Measurements from ENCODE around the gene TESK2.
"Not testable (repeated sequence)": the region's sequence is repeated elsewhere in the genome, so short reads cannot be mapped to it uniquely, and the experiment has no call there.

TESK2 gene

DNA sequence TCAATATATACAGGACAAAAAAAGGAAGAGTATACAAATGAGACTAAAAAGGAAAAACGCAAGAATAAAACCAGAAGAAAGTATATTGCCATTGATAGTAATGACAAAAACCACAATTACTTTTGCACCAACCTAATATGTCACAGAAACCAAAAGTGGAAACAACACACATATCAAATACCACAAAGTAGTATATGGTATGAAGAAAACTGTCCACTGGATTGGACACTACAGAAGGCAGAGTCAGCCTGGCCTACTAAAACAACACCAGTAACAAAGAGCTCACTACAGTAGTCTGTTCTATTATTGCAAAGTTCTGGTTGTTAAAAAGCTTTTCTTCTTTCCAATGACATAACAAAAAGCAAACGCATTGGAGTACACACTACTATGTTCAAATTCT is 17.7 kb downstream of the TESK2 start:
- DNase-seq, result no peak

DNA sequence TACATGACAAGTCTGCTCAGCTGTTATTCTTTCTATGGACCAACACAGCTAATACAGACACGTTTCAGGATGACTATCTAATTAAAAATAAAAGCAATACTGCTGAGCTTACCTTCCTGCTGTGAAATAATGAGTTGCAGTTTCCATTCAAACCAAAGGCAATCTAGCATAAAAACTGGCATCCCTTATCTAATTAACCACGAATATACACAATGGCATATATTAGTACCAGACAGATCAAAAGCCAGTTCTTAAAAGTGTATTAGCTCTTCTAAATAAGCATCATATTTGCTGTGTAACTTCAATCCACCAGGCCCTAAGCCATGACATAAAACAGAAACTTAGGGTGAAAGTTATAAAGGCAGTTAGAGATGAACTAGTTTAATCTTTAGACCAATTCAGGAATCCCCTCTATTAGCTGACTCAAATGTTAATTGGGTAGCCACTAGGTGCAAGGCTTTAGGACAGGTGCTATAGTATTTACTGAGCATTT is 20.6 kb downstream of the TESK2 start:
- no peak for DNase-seq

DNA sequence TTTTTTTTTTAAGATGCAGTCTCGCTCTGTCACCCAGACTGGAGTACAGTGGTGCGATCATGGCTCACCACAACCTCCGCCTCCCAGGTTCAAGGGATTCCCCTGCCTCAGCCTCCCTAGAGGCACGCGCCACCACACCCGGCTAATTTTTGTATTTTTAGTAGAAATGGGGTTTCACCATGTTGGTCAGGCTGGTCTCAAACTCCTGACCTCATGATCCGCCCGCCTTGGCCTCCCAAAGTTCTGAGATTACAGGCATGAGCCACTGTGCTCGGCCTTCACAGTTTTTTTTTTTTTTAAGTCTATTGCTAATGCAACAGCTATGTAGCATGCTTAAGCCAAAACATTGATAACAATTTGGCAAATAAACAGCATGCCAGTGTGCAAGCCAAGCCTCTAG is 23.6 kb downstream of the TESK2 start:
- not testable (repeated sequence) for DNase-seq

DNA sequence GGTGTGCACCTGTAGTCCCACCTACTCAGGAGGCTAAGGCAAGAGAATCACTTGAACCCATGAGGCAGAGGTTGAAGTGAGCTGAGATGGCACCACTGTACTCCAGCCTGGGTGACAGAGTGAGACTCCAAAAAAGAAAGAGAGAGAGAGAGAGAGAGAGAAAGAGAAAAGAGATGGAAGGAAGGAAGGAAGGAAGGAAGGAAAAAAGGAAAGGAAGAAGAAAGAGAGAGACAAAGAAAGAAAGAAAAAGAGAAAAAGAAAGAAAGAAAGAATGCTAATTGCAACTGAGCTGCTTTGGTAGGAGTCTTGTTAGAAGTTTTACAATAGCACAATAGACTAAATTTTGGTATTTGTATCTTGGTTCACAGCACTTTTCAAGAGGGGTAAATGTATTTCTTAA is 25.7 kb downstream of the TESK2 start:
- DNase-seq, result no peak

DNA sequence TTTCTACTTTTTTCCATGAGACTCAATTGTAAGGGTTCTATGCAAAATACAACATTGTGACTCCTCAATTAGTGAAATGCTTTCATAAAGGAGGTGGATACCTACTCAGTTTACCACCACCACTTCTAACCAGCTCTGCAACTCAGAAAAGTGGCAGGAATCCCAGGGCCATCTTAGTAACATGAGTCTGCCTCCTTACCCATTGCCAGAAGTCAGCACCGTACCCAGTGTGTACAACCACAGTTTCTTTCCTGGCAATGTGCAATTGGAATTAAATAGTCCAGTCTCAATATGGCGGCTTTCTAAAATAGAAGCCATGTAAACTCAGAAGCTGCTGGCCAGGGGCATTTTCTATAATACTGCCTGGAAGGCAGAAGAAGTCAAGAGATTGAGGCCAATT is 32.1 kb downstream of the TESK2 start:
- no peak for DNase-seq

DNA sequence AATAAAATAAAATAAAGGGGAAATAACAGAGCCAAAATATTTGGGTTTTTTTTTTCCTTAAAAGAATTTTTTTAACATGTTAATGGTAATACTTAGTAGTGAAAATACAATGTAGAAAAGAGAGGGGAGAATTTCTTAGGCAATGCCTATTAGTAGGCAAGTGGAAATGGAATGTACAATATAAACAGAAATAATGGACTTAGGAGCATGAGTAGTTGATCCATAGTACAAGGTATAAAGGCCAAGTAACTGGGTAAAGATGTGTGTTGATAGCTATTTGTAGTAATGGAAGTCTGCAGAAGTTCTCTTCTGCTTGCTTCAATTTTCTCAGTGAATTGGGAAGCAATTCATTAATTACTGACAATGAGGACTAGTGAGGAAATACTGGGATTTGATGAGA is 34.4 kb downstream of the TESK2 start:
- DNase-seq, result no peak

DNA sequence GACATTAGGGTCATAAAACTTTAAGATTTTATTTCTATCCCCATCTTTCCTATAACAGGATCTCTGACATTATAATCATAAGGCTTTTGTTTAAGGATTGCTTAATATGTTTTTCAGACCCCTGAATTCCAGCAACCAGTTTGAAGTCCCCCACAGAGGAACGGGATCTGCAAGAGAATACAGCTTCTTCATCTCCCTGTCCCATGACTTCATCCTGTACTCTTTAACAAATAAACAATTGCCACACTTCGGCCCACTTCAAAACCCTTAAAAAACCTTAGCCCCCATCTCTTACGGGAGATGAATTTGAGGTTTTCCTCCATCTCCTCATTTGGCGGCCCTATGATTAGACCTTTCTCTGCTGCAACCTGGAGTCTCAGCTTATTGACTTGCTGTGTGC is 35.8 kb downstream of the TESK2 start:
- DNase-seq, result no peak

DNA sequence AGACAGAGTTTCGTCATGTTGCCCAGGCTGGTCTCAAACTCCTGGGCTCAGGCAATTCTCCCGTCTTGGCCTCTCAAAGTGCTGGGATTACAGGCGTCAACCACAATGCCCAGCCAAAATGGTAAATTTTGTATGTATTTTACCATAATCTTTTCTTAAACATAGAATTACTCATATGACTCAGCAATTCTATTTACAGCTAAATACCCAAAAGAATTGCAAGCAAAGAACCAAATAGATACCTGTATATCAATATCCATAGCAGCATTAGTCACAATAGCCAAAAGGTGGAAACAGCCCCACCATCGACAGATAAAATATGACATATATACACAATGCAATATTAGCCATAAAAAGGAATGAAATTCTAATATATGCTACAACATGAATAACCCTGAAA is 36.5 kb downstream of the TESK2 start:
- DNase-seq, result no peak

DNA sequence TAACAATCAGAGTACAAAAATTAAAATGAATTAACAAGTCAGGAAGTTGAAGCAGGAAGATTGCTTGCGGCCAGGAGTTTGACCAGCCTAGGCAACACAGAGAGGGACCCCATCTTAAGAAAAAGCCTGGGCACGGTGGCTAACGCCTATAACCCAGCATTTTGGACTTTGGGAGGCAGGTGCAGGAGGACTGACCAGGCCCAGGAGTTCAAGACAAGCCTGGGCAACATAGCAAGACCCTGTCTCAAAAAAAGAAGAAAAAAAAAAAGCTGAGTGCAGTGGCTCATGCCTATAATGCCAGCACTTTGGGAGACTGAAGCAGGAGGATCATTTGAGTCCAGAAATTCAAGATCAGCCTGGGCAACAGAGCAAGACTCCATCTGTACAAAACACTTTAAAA is 38.5 kb downstream of the TESK2 start:
- no peak for DNase-seq

DNA sequence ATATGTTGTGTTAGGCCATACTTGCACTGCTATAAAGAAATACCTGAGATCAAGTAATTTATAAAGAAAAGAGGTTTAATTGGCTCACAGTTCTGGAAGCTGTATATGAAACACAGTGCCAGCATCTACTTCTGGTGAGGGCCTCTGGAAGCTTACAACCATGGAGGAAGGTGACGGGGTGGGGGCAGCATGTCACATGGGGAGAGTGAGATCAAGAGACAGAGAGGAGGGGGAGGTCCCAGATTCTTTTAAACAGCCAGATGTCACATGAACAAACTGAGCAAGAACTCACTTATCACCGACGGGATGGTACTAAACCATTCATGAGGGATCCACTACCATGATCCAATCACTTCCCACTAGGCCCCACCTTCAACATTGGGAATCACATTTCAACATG is 42.6 kb downstream of the TESK2 start:
- no peak for DNase-seq

DNA sequence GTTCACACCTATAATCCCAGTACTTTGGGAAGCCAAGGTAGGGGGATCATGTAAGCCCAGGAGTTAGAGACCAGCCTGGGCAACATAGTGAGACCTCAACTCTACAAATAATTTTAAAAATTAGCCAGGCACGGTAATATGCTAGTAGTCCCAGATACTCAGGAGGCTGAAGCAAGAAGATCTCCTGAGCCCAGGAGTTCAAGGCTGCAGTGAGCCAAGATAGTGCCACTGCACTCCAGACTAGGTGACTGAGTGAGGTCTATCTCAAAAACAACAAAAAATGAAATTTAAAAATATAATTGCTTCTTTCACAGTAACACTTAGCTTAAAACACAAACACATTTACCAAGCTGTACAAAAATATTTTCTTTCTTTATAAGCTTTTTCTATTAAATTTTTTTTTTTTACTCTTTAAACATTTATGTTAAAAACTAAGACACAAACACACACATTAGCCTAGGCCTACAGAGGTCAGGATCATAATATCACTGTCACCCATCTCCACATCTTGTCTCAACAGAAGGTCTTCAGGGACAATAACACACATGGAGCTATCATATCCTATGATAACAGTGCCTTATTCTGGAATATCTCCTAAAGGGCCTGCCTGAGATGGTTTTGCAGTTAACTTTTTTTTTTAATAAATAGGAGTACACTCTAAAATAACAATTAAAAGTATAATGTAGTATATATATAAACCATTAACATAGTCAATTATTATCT is 43.9 kb downstream of the TESK2 start:
- DNase-seq, result no peak

DNA sequence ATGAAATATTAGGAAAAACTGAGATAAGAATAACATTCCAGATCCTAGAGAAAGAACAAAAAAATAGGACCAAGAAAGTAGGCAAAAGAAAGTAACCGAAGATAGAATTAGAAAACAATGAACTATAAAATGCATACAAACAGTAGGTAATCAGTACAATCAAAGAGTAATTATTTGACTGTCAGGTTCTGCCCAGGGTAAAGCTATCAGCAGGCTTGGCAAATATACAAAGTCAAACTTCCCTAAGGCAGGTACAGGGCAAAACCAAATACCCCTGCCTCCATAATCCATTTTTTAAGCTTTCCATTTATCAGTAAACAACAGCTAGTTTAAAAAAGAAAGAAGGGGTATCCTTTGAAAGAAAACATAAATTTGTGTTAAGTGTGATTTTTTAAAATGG is 44.4 kb downstream of the TESK2 start:
- DNase-seq, result no peak

DNA sequence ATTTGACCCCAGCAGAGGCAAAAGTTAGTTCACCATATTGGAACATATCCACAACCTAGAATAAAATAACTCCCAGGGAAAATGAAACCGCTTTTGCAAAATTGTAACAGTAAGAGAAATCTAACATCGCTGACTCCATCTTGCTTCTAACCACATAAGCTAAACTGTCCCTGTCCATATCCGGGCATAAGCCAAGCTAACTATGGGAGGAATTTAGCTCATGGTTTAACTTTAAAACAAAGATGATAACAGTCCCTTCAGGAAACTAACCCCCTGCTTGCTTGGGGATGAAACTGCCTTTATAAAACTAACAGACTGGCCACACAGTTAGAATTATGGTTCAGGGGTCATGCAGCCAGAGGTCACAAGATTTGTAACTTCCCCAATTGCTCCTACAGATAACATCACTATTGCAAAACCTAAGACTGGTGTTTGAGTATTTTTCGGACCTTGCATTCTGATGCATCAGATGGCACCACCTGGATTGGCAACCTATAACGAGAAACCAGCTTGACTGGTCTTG is 46.3 kb downstream of the TESK2 start:
- DNase-seq, result no peak

DNA sequence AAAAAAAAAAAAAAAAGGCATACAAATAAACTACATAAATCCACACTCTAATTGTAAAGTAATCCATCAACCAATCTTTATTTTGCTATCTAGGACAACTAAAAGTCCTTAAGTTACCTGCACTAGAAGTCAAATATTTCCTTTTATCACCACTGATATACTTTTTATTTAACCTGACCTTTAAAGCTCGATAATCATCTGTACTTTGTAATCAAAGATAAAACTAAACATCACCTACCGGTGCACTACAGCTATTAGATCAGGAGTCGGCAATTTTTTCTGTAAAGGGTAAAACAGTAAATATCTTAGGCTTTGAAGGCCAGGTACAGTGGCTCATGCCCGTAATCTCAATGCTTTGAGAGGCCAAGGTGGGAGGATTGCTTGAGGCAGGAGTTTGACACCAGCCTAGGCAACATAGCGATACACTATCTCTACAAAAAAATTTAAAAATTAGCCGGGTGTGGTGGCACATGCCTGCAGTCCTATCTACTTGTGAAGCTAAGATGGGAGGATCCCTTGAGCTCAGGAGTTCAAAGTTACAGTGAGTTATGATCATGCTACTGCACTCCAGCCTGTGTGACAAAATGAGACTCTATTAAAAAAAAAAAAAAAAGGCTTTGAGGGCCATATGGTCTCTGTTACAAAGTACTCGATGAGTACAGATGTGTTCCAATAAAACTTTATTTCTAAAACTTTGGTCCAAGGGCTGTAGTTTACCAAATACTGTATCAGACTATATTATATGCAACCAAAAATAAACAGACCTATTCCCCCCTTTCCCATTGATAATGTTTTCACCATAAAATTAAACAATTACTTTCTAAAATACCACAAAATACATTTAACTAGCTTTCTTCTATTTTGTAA is 47.1 kb downstream of the TESK2 start:
- no peak for DNase-seq

DNA sequence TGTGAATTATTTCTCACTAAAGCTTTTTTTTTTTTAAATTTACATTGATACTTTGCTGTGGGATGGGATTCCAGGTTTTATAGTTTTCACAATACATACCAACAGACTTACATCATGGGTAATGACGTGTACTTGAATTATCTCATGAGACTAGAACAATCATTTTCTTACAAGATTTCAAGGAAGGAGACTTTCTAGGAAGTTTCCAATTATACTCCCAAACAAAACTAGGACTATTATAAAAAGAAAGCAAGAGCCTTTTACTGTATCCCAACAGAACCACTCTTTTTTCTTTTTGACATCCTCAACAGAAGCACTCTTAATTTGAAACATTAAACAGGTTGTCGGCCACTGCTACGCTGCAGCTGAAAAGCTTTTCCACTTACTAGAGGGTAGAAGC is 48.7 kb downstream of the TESK2 start:
- no peak for DNase-seq

DNA sequence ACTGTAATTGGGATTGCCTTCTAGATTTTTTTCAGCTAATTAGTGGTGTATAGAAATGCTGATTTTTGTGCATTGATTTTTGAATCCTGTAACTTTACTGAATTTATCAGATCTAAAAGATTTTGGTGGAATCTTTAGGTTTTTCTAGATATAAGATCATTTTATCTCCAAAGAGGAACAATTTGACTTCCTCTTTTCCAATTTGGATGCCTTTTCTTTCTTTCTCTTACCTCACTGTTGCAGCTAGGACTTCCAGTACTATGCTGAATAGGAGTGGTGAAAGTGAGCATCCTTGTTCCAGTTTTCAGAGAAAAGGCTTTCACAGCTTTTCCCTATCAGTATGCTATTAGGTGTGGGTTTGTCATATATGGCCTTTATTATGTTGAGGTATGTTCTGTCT is 53.6 kb downstream of the TESK2 start:
- DNase-seq, result no peak

DNA sequence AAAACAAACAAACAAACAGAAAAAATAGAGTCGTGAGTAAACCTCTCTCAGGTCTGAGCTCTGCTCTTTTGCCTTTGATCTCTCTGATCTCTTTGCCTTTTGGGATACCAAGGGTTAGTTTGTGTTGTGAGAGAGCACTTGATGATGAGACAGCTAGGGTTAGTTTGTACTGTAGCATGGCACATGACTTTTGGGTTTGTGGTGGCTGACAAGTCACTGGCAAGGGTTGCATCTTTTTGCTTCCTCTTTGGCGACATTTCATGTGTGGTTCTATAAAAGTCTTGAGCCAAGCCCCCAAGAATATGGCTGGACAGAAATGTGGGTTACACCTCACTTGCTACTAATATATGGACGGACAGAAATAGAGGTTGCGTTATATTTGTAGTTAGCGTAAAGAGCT is 60.5 kb downstream of the TESK2 start:
- no peak for DNase-seq

DNA sequence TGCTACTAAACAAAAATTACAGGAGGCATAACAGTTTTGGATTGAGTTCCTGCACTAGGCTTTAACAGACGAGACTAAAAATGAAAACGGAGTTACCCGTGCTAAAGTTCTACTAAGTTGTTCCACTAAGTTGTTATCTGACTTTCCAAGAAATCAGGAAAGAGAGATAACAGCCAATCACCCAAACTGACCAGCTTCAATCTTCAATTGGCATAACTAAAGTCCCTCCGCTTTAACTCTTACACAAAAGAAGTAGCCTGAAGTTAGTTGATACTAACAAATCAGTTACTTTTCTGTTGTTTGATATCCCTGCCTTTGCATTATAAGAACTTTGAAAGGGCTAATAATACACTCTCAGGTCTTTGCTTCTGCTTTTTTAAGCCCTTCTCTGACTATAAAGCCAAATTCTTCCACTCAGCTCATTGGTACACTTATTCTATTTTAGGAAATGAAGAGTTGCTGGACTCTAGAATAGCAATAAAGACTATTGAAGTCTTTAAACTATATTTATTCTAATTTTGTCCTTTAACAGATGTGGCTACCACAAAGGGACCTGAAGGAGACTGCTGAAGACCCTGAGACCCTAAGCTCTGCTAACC is 61.3 kb downstream of the TESK2 start:
- no peak for DNase-seq

DNA sequence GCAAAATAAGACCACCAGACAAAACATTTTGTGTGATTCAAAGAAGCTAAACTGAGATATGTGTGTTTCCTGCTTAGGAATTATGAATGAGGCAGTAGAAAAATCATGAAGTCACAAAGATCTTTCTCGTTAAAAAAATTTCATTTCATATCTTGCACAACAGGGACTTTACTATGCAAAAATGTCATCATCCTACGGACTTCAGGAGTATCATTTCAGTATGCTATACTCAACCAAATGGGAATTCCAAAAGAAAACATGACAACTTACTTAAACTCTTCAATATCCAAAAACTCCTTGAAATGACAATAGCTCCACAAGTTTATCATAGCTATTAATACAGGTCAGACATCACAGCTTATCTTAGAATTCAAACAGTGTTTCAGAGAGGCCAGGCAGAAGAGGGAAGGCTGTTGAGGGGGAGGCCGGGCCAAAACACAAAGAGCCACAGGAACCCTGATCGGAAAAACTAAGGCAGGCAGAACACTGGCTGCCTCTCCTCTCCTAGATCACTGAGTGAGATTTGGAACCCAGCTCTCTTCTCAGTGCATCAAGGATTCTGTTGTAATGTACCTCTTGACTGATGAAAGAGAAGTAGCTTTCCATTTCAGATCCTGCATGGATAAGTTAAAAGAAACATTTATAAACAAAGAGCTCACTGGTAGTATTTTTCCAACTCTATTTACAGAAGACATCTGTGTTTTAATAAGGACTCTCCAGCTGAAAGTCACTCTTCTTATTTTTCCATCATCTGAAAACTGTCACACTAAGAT is 66.9 kb downstream of the TESK2 start:
- no peak for DNase-seq

DNA sequence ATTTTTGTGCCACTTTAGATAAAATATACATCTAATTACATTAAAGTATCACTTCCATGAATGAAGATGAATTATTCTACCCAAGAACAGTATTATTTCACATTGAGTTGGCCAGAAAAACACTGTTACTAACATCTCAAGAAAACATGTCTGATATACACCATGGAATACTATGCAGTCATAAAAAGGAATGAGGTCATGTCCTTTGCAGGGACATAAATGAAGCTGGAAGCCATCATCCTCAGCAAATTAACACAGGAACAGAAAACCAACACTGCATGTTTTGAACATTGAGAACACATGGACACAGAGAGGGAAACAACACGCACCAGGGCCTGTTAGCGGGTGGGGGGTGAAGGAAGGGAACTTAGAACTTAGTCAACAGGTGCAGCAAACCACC is 69.0 kb downstream of the TESK2 start:
- no peak for DNase-seq

DNA sequence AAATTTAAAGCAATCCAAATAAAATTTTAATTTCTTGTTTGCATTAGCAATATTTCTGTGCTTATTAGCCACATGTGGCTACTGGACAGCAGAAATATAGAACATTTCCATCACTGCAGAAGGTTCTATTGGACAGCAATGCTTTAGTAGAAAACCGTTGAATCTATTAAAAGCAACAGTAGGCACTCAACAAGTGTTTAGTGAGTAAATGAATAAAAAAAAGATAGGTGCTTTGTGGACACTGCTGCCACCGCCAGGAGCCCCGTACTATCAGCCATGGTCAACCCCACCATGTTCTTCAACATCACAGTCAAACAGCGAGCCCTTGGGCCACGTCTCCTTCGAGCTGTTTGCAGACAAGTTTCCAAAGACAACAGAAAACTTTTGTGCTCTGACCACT is 76.2 kb downstream of the TESK2 start:
- no peak for DNase-seq

DNA sequence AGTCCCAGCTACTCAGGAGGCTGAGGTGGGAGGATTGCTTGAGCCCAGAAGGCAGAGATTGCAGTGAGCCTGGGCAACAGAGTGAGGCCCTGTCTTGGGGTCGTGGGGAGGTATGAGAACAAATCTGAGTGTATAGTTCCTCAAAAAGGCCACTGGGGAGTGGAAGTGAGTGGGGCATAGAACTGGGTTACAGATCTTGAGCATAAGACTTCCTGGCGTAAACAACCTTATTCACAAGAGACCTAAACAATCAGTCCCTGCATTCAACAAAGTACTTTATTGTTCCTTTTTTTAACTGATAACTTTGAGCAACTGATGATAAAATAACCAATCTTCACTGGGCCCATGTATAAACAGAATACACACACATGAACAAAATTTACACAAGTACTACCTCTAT is 78.1 kb downstream of the TESK2 start:
- no peak for DNase-seq

DNA sequence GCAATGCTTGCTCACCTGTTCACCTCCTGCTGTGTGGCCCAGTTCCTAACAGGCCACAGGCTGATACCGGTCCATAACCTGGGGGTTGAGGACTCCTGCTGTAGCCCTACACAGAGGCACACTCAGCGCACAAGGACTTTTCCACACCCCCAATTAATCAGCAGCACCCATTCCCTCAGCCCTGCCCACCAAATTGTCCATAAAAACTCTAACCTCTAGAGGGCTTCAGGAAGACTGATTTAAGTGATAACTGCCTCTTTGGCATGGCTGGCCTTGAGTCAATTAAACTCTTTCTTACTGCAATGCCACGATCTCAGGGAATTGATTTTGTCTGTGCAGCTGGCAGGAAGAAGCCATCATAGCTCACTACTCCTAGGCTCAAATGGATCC is 79.5 kb downstream of the TESK2 start:
- DNase-seq, result no peak

All from NCI-H748 treated with DMSO at 0.1 percent for 48 hours (cell line).